DMS53 (cell line): ENCODE data around the gene GNAI3.

Experiments used
- DNase-seq: peaks from one replicate; lab custom pipeline; 2025; lab: John Stamatoyannopoulos, UW

The GNAI3 gene

GRCh38 chr1:109548321-109549267, at the start of gene GNAI3:
GNAI3 (plus strand) TSS chr1:109548615; CDS start chr1:109548721, 106 bp downstream.
- peak; percentile 98 for DNase-seq

GRCh38 chr1:109499081-109499480, 49.3 kb upstream of the GNAI3 start:
- DNase-seq = no peak

DNA sequence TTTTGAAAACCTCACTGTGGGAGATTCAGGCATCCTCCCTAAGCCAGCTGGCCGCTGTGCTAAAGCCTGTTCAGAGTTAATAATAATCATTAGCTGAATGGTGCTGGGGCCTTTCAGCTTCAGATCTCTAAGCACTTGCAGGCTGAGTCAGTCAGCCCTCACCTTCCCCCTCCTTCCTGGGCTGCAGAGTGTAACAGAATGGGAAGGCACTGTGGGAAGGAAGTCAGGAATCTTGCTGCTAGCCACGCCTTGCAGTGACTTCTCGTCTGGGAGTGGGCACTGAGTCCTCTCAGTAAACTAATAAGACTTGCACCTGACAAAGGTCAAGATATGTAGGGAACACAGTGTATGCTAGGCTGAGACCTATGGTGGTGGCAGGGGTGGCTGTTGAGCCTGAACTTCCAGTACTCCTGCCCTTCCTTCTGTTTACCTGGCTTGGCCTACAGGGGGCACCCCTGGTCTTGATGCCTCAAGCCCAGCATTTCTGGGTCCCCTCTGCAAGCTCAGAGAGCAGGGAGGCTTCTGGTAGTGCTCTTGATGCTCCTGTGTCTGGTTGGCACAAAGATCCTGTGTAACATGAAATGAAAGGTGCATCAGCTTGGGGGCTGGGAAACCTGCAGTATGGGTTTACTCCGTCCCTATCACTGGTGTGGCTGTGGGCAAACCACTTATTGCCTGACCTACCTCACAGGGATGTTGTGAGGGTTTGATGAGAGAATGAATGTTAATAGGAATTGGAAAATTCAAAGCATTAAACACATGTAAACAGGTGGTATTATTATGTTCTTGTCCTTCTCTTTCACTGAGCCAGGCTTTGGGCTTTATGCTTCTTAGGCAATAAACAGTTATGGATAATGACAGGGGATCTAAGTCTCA, 48.5 kb upstream of the GNAI3 start:
- DNase-seq = peak; percentile 75

GRCh38 chr1:109500941-109501381, 47.5 kb upstream of the GNAI3 start:
- DNase-seq = no peak

GRCh38 chr1:109501644-109502363, 46.6 kb upstream of the GNAI3 start:
- DNase-seq = no peak

DNA sequence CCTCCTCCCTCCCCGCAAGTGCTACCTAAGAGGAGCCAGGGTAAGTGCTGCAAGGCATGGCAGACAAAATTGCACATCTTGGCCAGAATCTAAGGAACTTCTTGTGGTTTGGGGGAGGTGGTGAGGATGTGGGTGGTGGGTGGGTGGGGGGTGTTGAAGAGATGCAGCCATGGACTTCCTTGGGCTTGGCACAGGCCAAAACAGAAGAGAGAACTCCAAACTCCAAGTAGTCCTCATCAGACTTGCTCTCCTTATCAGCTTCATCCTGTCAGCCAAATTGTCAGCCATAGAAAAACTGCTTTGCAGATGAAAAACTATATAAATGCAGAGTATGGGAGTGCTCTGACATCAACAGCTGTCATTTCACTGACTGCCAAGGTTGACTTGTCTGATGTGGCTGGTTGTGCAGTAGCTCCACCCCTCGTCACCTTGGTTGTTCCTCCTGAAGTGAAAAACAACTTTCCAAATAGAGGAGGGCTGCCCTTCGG, 46.0 kb upstream of the GNAI3 start:
- DNase-seq = no peak

DNA sequence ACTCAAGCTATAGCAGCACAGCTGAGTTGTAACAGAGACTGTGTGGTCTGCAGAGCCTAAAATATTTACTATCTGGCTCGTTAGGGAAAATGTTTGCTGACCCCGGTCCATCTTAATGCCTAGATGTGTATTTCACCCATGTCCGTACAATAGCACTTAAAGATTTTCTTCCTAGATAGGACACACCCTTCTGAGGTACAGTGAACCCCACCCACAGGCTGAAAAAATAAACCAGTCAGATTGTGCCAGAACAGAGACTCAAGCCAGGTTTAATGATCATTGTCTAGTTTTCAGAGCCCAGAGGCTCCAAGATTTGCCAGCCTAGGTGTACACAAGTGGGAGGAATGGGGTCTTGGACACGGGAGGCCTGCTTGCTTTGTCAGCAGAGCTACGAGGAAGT, 44.5 kb upstream of the GNAI3 start:
- DNase-seq = no peak

GRCh38 chr1:109504974-109505373, 43.4 kb upstream of the GNAI3 start:
- DNase-seq = no peak

DNA sequence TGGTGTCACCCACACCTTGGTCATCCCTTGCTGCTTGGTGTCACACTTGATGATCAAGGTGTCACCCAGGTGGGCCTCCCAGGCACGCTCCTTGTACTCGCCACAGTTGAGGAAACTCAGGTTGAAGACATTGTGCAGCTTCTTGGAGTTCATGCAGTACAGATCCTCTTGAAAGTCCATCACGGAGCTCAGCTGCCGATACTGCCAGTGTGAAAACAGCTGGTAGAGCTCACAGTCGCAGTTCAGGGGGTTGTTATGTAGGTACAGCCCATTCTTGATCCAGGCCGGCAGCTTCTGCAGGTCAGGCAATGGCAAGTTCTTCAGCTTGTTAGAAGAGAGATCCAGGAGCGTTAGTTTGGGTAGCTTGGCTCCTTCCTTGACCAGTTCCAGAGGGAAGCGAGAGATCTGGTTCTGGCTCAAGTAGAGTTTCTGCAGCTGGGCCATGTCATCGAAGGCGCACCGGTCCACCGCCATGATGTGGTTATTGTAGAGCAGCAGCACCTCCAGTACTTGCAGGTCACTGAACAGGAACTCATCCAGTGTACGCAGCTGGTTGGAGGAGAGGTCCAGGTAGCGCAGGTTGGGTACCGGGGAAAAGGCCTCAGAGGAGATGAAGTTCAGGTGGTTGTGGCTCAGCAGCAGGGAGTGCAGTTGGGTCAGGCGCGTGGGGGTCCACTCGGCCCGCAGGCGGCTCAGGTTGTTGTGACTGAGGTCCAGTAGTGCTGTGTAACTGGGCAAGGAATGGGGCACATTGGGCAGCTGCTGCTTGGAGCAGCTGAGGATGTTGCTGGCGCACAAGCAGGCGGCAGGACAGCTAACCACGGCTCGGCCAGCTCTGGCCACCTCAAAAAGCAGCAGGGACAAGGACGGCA, 40.2 kb upstream of the GNAI3 start:
- no peak for DNase-seq

DNA sequence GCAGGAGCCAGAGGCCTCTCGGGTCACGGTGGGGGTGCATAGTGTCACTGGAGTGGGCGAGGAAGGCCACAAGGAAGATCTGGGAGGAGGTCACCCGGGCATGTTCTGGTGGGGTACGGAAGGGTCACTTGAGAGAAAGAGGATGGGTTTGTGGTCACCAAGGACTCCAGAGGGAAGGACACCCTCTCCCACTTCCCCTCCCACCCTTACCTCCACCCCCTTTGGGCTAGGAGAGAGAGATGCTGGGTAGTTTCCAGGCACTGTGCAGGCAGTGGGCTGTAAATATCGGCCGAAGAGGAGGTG, 39.6 kb upstream of the GNAI3 start:
- DNase-seq = no peak

GRCh38 chr1:109509176-109510134, 39.0 kb upstream of the GNAI3 start, which contains the start of gene AMIGO1:
AMIGO1 (minus strand) TSS chr1:109509727; CDS start chr1:109508912, 815 bp downstream.
- DNase-seq = peak; percentile 85

GRCh38 chr1:109513110-109513710, 35.2 kb upstream of the GNAI3 start:
- DNase-seq = no peak

GRCh38 chr1:109514846-109515245, 33.6 kb upstream of the GNAI3 start:
- no peak for DNase-seq

- no peak for DNase-seq
Observed at GRCh38 chr1:109516872-109517271, 31.5 kb upstream of the GNAI3 start.

- DNase-seq = no peak
Observed at GRCh38 chr1:109517337-109517736, 31.1 kb upstream of the GNAI3 start.

DNA sequence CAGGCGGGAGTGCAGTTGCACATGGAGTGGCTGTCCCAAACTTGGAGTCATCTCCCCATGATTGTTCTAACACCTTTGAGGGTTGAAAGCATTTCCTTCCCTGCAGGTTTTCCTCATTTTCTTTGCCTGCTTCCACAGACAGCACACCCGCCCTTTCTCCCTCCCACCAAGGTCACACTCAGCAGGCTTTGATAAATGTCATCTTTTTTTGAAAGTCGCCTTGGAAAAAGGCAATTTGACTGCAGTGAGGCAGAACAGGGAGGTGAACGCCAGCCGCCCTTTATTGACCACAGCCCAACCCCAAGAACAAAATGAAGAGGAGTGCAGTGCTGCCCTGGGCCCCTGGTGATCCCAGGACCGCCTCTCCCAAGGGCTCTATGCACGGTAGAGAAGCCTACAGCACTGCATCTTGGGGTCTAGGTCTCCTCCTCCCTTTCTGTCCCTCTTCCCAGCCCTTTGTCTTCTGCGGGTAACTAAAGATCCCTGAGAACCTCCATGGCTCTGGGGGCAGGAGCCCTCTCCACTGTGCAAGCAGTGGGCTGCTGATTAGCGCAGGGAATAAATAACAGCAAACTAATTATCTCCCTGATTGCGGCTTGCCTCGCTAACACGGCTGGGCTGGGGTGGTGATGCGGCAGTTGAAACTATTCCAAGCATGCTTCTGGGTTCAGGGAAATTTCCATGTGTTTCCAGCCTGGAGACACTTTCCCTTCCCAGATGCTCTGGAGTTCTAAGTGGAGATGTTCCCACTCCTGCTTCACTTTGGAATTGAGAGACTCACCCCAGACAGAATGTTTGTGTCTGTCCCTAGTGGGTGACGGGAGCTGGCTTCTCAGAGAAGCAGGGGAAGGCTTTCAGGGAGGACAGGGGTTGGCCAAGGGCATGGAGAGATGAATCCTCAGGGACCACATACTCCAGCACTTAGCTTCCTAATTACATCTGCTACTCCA, 27.1 kb upstream of the GNAI3 start:
- no peak for DNase-seq

DNA sequence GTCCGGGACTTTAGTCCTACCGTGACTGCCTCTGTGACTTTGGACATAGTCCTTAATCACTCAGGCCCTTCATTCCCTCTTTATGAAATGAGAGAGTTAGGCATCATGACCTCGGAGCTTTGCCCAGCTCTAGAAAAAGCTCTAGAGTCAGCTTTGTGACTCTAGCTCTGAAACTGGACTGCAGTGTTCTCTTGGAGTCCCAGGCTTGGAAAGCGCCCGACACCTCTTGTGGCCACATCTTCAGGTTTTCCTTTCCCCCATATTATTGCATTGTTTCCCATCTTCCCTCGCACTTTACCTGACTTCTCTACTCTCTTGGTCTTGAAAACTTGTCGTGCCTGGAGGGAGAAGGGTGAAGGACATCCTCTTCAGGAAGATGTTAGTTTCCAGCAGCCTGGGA, 26.4 kb upstream of the GNAI3 start:
- no peak for DNase-seq

DNA sequence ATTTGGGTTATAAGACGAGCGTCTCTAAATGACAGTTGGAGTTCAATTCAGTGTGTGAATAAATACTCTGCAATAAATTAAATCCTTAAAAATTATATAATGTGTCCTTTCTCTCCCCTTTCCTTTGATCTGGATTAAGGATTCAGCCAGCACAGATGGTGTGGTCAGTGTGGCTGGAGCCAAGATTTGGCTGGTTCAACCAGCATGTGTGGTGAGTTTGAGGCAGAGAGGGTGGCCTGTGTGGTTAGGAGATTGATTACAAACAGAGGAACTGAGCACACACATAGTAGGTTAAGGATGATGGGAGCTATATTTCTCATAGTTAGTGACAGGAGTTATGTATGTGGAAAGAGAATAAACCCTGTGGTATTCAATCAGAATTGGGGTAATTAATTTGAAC, 24.7 kb upstream of the GNAI3 start:
- no peak for DNase-seq
